Ovary (tissue), 9 donors: ENCODE results near the gene DNAH5. TPM values are rescaled to one million over a fixed set of nuclear protein-coding genes. Genes with fewer than 3 reads are reported as not detected.

Experiments used
- DNase-seq, 5 donors: peaks; one replicate each; pipeline ENCODE4 v3.0.0-alpha.2; 2019 to 2020
- H3K27ac ChIP-seq, 2 donors: fragments of 200-600 bp; one replicate each; pipeline versions ENCODE4 v1.5.1 to v1.8.0; 2019 to 2022
- H3K27me3 ChIP-seq: fragments of 200-600 bp; one replicate; pipeline ENCODE4 v1.8.0; 2022
- H3K36me3 ChIP-seq: fragments of 200-600 bp; sonication (generic); one replicate; pipeline ENCODE4 v1.5.1; 2019
- H3K4me1 ChIP-seq: one replicate; pipeline ENCODE4 v1.8.1; 2013; ENCODE audit warnings: mild to moderate bottlenecking, moderate library complexity; ENCODE audit not compliant: insufficient read depth
- H3K4me3 ChIP-seq: fragments of 200-600 bp; sonication (generic); one replicate; pipeline ENCODE4 v1.5.1; 2017
- H3K9me3 ChIP-seq, 2 donors: fragments of 200-600 bp in 1 of 2; sonication (generic) in 1 of 2; one replicate each; pipeline versions ENCODE4 v1.5.1 to v1.8.1; 2013 to 2019; ENCODE audit warnings: mild to moderate bottlenecking in 1 of 2, moderate library complexity in 1 of 2
- CTCF ChIP-seq, 3 donors: fragments of 450-650 bp in 2 of 3; fragments of 200-600 bp in 1 of 3; IDR thresholded peaks; one replicate each; pipeline versions ENCODE4 v1.5.1 to v1.8.0; 2016 to 2022; ENCODE audit warnings: antibody characterized with exemption in 3 of 3, mild to moderate bottlenecking in 1 of 3
- EP300 ChIP-seq: sonication (generic); formaldehyde crosslinking; IDR thresholded peaks from one replicate; pipeline ENCODE4 v1.6.1; 2017; ENCODE audit warnings: antibody characterized with exemption
- POLR2A ChIP-seq: fragments of 450-650 bp; IDR thresholded peaks from one replicate; pipeline ENCODE4 v1.6.1; 2017; ENCODE audit warnings: antibody characterized with exemption, mild to moderate bottlenecking, moderate library complexity
- WGBS, 3 donors: extraction: QIAGEN DNeasy Blood & Tissue Kit in 1 of 3; methylation state at CpG; one replicate each; pipeline versions ENCODE4 v1.1.5 to v1.1.7; 2013 to 2017; 5-methylcytosine and 5-hydroxymethylcytosine counted together
- intact Hi-C, 4 donors: fragments of 100-400 bp; cut with DNase I; formaldehyde crosslinking; loops; one replicate each; pipeline versions ENCODE4 v1.11.0 to v1.15.1; 2022 to 2023
- polyA plus RNA-seq, 2 donors: library from polyadenylated mRNA; stranded (reverse); fragments of 200-250 nt in 1 of 2; fragments of 350-450 nt in 1 of 2; fragmentation: Illumina TruSeq in 1 of 2; extraction: RNeasy Lipid Tissue Mini Kit (QIAGEN cat#74804) in 1 of 2; gene quantifications; one replicate each; pipeline ENCODE4 v1.2.3, GENCODE V29; 2013 to 2014
- total RNA-seq, 7 donors: library from RNA; depleted of rRNA in 2 of 7; stranded (reverse); fragments of >200 nt in 2 of 7; fragmentation: NEBNext Ultra II Directional in 3 of 7; extraction: Animal tissue kit (Norgen Biotek cat#: 25700) in 3 of 7; gene quantifications; one replicate each; pipeline versions ENCODE4 v1.1.0 to v1.2.4, GENCODE V29; 2016 to 2023
- donor health status: DM: no; HTN: no; CAD: no; lungs with moderate emphysema.
- donor health status: DM: no; HTN: no; CAD: no.
- donor health status: Bipolar disorder and iron deficiency.
- donor health status: DM: yes; HTN: yes; CAD: no.
- donor health status: DM: no; HTN: no; CAD: no.
- donor health status: DM: yes; HTN: yes; CAD: no.

The DNAH5 gene
- total and polyA plus RNA-seq, 9 donors = 0.01 to 9.8 (median 0.40) TPM

- intact Hi-C loops = no loop called here
These were observed 113.1 kb downstream of the DNAH5 start for GRCh38 chr5:13831351-13831750.

GRCh38 chr5:13830536-13830935, 114.0 kb downstream of the DNAH5 start:
- intact Hi-C loops = no loop called here
- H3K4me3 ChIP-seq = no peak overlapping the region
- no peak overlapping the region for H3K27ac ChIP-seq
- WGBS, 3 donors = 75 to 76% (median 75%) methylated on average over 9 of the region's 9 CpGs
- H3K36me3 ChIP-seq = no peaks in the 10 kb centered on the region
- H3K27me3 ChIP-seq = no peaks in the 10 kb centered on the region
- no peak for DNase-seq
- TF ChIP-seq CTCF (IDR thresholded peaks at IDR 0.05) = no peak
- no peak for TF ChIP-seq EP300
- TF ChIP-seq POLR2A = no peak
- H3K9me3 ChIP-seq = no peaks in the 10 kb centered on the region
- H3K4me1 ChIP-seq = no peaks in the 10 kb centered on the region

More at GRCh38 chr5:13831351-13831750, 113.1 kb downstream of the DNAH5 start:
- WGBS, 3 donors = 39 to 52% (median 48%) methylated on average over 3 of the region's 3 CpGs
- Histone ChIP-seq H3K9me3 (no peaks in the 10 kb centered on the region), H3K27ac (no peak overlapping the region), H3K4me3 (no peak overlapping the region), H3K27me3 (no peaks in the 10 kb centered on the region), H3K4me1 (no peaks in the 10 kb centered on the region), H3K36me3 (no peaks in the 10 kb centered on the region)
- no peak for TF ChIP-seq POLR2A
- TF ChIP-seq EP300 = no peak
- TF ChIP-seq CTCF (IDR thresholded peaks at IDR 0.05) = no peak
- DNase-seq = no peak

- H3K4me1 ChIP-seq = no peaks in the 10 kb centered on the region
- DNase-seq = no peak
- no peak overlapping the region for H3K27ac ChIP-seq
- TF ChIP-seq EP300 (no peak), POLR2A (no peak), CTCF (IDR thresholded peaks at IDR 0.05) (no peak)
- 64 to 88% (median 86%) methylated on average over 2 of the region's 2 CpGs for WGBS, 3 donors
- H3K4me3 ChIP-seq = no peak overlapping the region
- intact Hi-C loops = no loop called here
- no peaks in the 10 kb centered on the region for H3K9me3 ChIP-seq
- H3K27me3 ChIP-seq = no peaks in the 10 kb centered on the region
- no peaks in the 10 kb centered on the region for H3K36me3 ChIP-seq
These were observed 123.1 kb downstream of the DNAH5 start for GRCh38 chr5:13821366-13821765.

GRCh38 chr5:13816126-13816525, 128.4 kb downstream of the DNAH5 start:
- Histone ChIP-seq H3K4me1 (no peaks in the 10 kb centered on the region), H3K9me3 (no peaks in the 10 kb centered on the region), H3K27me3 (no peaks in the 10 kb centered on the region), H3K27ac (no peak overlapping the region), H3K36me3 (no peaks in the 10 kb centered on the region), H3K4me3 (no peak overlapping the region)
- TF ChIP-seq EP300 (no peak), POLR2A (no peak), CTCF (IDR thresholded peaks at IDR 0.05) (no peak)
- DNase-seq = no peak
- intact Hi-C loops = no loop called here
- 51 to 73% (median 69%) methylated on average over 2 of the region's 2 CpGs for WGBS, 3 donors
